HG03457 (cell line): ENCODE measurements around the gene FBXO10.
A peak's percentile ranks its signal among the peaks of the same experiment; 100 is the strongest.
"Not testable (repeated sequence)": the region's sequence is repeated elsewhere in the genome, so short reads cannot be mapped to it uniquely, and the experiment has no call there.

Source experiments
- ATAC-seq: cut with Tn5 transposase; IDR thresholded peaks from one replicate; pipeline ENCODE4 v1.9.1; 2021; ENCODE audit warnings: moderate number of reproducible peaks; ENCODE audit not compliant: unreplicated experiment

The FBXO10 gene

GRCh38 chr9:37575921-37576721, at the start of gene FBXO10:
FBXO10 (minus strand) TSS chr9:37576380; CDS start chr9:37541768, 34,612 bp downstream.
- peak; percentile 46 for ATAC-seq

- no peak for ATAC-seq
These were observed 49.6 kb upstream of the FBXO10 start for GRCh38 chr9:37625758-37626147.

- no peak for ATAC-seq
These were observed 49.0 kb upstream of the FBXO10 start for GRCh38 chr9:37625036-37625757.

- ATAC-seq: no peak
These were observed 47.9 kb upstream of the FBXO10 start for GRCh38 chr9:37624073-37624472.

GRCh38 chr9:37623267-37623666, 47.1 kb upstream of the FBXO10 start:
- no peak for ATAC-seq

- ATAC-seq: no peak
These were observed 46.3 kb upstream of the FBXO10 start for GRCh38 chr9:37622462-37622861.

GRCh38 chr9:37621273-37622121, 45.3 kb upstream of the FBXO10 start:
- ATAC-seq: no peak

GRCh38 chr9:37620396-37620795, 44.2 kb upstream of the FBXO10 start:
- no peak for ATAC-seq

GRCh38 chr9:37619806-37620205, 43.6 kb upstream of the FBXO10 start:
- ATAC-seq: no peak

GRCh38 chr9:37618817-37619216, 42.6 kb upstream of the FBXO10 start:
- ATAC-seq: no peak

- ATAC-seq: no peak
These were observed 41.7 kb upstream of the FBXO10 start for GRCh38 chr9:37617832-37618231.

GRCh38 chr9:37617161-37617560, 41.0 kb upstream of the FBXO10 start:
- ATAC-seq: no peak

GRCh38 chr9:37611961-37612360, 35.8 kb upstream of the FBXO10 start:
- ATAC-seq: no peak

GRCh38 chr9:37611014-37611413, 34.8 kb upstream of the FBXO10 start:
- no peak for ATAC-seq

- ATAC-seq: no peak
These were observed 33.7 kb upstream of the FBXO10 start for GRCh38 chr9:37609735-37610397.

GRCh38 chr9:37608250-37608649, 32.1 kb upstream of the FBXO10 start:
- no peak for ATAC-seq

- ATAC-seq: no peak
These were observed 28.1 kb upstream of the FBXO10 start for GRCh38 chr9:37604296-37604695.

- no peak for ATAC-seq
These were observed 26.6 kb upstream of the FBXO10 start for GRCh38 chr9:37602817-37603216.

GRCh38 chr9:37602061-37602460, 25.9 kb upstream of the FBXO10 start:
- ATAC-seq: not testable (repeated sequence)

GRCh38 chr9:37596504-37596903, 20.3 kb upstream of the FBXO10 start:
- ATAC-seq: no peak
